Endothelial cell of umbilical vein (primary cell): ENCODE results near the gene BLOC1S1. TPM values are rescaled to one million over a fixed set of nuclear protein-coding genes. Genes with fewer than 3 reads are reported as not detected.

Experiments used
- BruUV-seq: library from RNA; stranded (reverse); fragments of 400-500 nt; replicated peaks from 2 replicates; lab custom pipeline; 2021; lab: Mats Ljungman, UMichigan
- CTCF ChIA-PET: fragments of 300-600, 350-600 bp; sonication (Branson Sonifier 250); formaldehyde crosslinking; loops from one replicate; lab custom pipeline; 2021; ENCODE audit warnings: antibody characterized with exemption, inconsistent platforms; lab: Charles Lee
- POLR2A ChIA-PET: fragments of 300-600, 350-600 bp; sonication (Branson Sonifier 250); formaldehyde crosslinking; loops from one replicate; lab custom pipeline; 2021; ENCODE audit warnings: antibody characterized with exemption, inconsistent platforms; lab: Charles Lee
- DNase-seq: peaks from one replicate; pipeline ENCODE4 v3.0.0-alpha.2; 2011; ENCODE audit warnings: low read depth, low spot score
- FAIRE-seq: peaks from 2 replicates; lab custom pipeline; 2011; peaks lifted over from hg19 to GRCh38; lab: Jason Lieb, UNC
- H2AFZ ChIP-seq: 2 replicates; pipeline ENCODE4 v1.6.0; 2012; ENCODE audit warnings: low read depth, low read length, control low read depth, inconsistent platforms
- H3K27ac ChIP-seq: 2 replicates; pipeline ENCODE4 v1.5.1; 2011; ENCODE audit warnings: low read depth, mild to moderate bottlenecking, control low read depth, low read length, moderate library complexity; ENCODE audit not compliant: insufficient read depth
- H3K27me3 ChIP-seq, 2 experiments: 2 replicates each; pipeline versions ENCODE4 v1.6.0 to v1.6.1; 2011; ENCODE audit warnings: low read length in 2 of 2, mixed read lengths in 1 of 2; ENCODE audit not compliant: control insufficient read depth in 2 of 2, insufficient read depth in 2 of 2
- H3K36me3 ChIP-seq, 2 experiments: 2 replicates in 1 of 2; 3 replicates in 1 of 2; pipeline ENCODE4 v1.5.1; 2011; ENCODE audit warnings: low read length in 2 of 2, mild to moderate bottlenecking in 1 of 2, moderate library complexity in 1 of 2; ENCODE audit not compliant: control insufficient read depth in 2 of 2, insufficient read depth in 2 of 2; ENCODE audit errors: extremely low read depth in 1 of 2
- H3K4me1 ChIP-seq: 3 replicates; pipeline ENCODE4 v1.5.1; 2011; ENCODE audit warnings: mild to moderate bottlenecking, low read length; ENCODE audit not compliant: control insufficient read depth, insufficient read depth; ENCODE audit errors: extremely low read depth
- H3K4me2 ChIP-seq: 2 replicates; pipeline ENCODE4 v1.6.1; 2011; ENCODE audit warnings: low read length, control low read depth, mixed read lengths; ENCODE audit not compliant: insufficient read depth
- H3K4me3 ChIP-seq, 3 experiments: fragments of 200-600 bp in 1 of 3; sonication (generic), shearing (Covaris generic) in 1 of 3; replicated peaks in 1 of 3; 2 replicates each; pipeline ENCODE4 v1.5.1; 2011 to 2016; ENCODE audit warnings: control low read depth in 3 of 3, low read length in 3 of 3, mild to moderate bottlenecking in 2 of 3, inconsistent platforms in 1 of 3, low read depth in 1 of 3, moderate library complexity in 1 of 3; ENCODE audit not compliant: insufficient read depth in 1 of 3
- H3K79me2 ChIP-seq: 2 replicates; pipeline ENCODE4 v1.6.0; 2012; ENCODE audit warnings: low read length, inconsistent platforms; ENCODE audit not compliant: control insufficient read depth, insufficient read depth
- H3K9ac ChIP-seq: replicated peaks from 2 replicates; pipeline ENCODE3; 2011; ENCODE audit warnings: low read length, control low read depth; ENCODE audit not compliant: insufficient read depth; ENCODE audit errors: extremely low read depth
- H3K9me1 ChIP-seq: replicated peaks from 3 replicates; pipeline ENCODE4 v1.6.0; 2011; ENCODE audit warnings: mild to moderate bottlenecking, low read length; ENCODE audit not compliant: control insufficient read depth, insufficient read depth; ENCODE audit errors: extremely low read depth
- H3K9me3 ChIP-seq: replicated peaks from 2 replicates; pipeline ENCODE4 v1.5.1; 2012; ENCODE audit warnings: low read length, inconsistent platforms; ENCODE audit not compliant: control insufficient read depth, insufficient read depth
- H4K20me1 ChIP-seq: replicated peaks from 2 replicates; pipeline ENCODE3; 2011; ENCODE audit warnings: mild to moderate bottlenecking, low read length; ENCODE audit not compliant: control insufficient read depth, insufficient read depth; ENCODE audit errors: extremely low read depth
- EZH2 ChIP-seq: IDR thresholded peaks from 2 replicates; pipeline ENCODE4 v1.6.1; 2012; ENCODE audit warnings: borderline replicate concordance, low read depth, mild to moderate bottlenecking, moderate library complexity, low read length, inconsistent platforms; ENCODE audit not compliant: severe bottlenecking
- FOS ChIP-seq: IDR thresholded peaks from 2 replicates; pipeline ENCODE4 v1.6.1; 2011; ENCODE audit warnings: mild to moderate bottlenecking, low read length, moderate library complexity, borderline replicate concordance; ENCODE audit not compliant: insufficient read depth
- GATA2 ChIP-seq: IDR thresholded peaks from 2 replicates; pipeline ENCODE4 v1.7.0; 2011; ENCODE audit warnings: low read depth, mild to moderate bottlenecking, moderate library complexity, mixed read lengths, low read length; ENCODE audit not compliant: insufficient read length, insufficient read depth
- JUN ChIP-seq: IDR thresholded peaks from 2 replicates; pipeline ENCODE4 v1.6.1; 2011; ENCODE audit warnings: borderline replicate concordance, low read depth; ENCODE audit not compliant: insufficient read length, insufficient read depth
- MYC ChIP-seq: IDR thresholded peaks from one replicate; pipeline ENCODE4 v1.6.1; 2011; ENCODE audit warnings: mild to moderate bottlenecking, low read depth, low read length
- POLR2A ChIP-seq: IDR thresholded peaks from 2 replicates; pipeline ENCODE4 v1.6.1; 2012; ENCODE audit warnings: low read depth, mild to moderate bottlenecking, control low read depth, low read length
- POLR2AphosphoS5 ChIP-seq: IDR thresholded peaks from 2 replicates; pipeline ENCODE4 v1.6.1; 2012; ENCODE audit warnings: low read depth, mild to moderate bottlenecking, control low read depth, low read length, moderate library complexity; ENCODE audit not compliant: insufficient read depth
- dilution Hi-C: fragments of 300-500 bp; cut with MboI; formaldehyde crosslinking; loops from one replicate; pipeline ENCODE4 v1.15.0; 2019; ENCODE audit warnings: low sequenced_read_pairs; ENCODE audit not compliant: extremely low pct_ligation_motif_present
- intact Hi-C: fragments of 100-400 bp; cut with micrococcal nuclease; formaldehyde crosslinking; loops from one replicate; pipeline ENCODE4 v1.10.0; 2022
- polyA plus RNA-seq, 4 experiments: library from polyadenylated mRNA; depleted of rRNA in 3 of 4; stranded (reverse) in 3 of 4; unstranded in 1 of 4; fragments of >200 nt; gene quantifications; 2 replicates each; pipeline versions ENCODE4 v1.2.1 to v1.2.3, GENCODE V29; 2011 to 2012; ENCODE audit warnings: missing spikeins in 1 of 4
- total RNA-seq: library from RNA; stranded (reverse); gene quantifications from 2 replicates; pipeline ENCODE4 v1.2.3, GENCODE V29; 2021
- TF ChIP-seq, protein P1 (sequence below), 2 donors: IDR thresholded peaks; 1 replicate in 1 of 2; 2 replicates in 1 of 2; pipeline ENCODE4 v1.5.1; 2011; ENCODE audit warnings: low read length in 2 of 2, mild to moderate bottlenecking in 2 of 2, moderate library complexity in 2 of 2, control low read depth in 1 of 2, inconsistent platforms in 1 of 2, low read depth in 1 of 2; ENCODE audit not compliant: insufficient read depth in 1 of 2; ENCODE audit errors: extremely low read depth in 1 of 2
- TF ChIP-seq, protein P2 (sequence below): IDR thresholded peaks from 2 replicates; pipeline ENCODE4 v1.6.1; 2011; ENCODE audit not compliant: insufficient read depth, insufficient read length

BLOC1S1 gene
- total and polyA plus RNA-seq, 2 donors (not counting 3 experiments of a cell fraction or from before 2014, with no cell fraction given), result 84.1 to 192 TPM

DNA sequence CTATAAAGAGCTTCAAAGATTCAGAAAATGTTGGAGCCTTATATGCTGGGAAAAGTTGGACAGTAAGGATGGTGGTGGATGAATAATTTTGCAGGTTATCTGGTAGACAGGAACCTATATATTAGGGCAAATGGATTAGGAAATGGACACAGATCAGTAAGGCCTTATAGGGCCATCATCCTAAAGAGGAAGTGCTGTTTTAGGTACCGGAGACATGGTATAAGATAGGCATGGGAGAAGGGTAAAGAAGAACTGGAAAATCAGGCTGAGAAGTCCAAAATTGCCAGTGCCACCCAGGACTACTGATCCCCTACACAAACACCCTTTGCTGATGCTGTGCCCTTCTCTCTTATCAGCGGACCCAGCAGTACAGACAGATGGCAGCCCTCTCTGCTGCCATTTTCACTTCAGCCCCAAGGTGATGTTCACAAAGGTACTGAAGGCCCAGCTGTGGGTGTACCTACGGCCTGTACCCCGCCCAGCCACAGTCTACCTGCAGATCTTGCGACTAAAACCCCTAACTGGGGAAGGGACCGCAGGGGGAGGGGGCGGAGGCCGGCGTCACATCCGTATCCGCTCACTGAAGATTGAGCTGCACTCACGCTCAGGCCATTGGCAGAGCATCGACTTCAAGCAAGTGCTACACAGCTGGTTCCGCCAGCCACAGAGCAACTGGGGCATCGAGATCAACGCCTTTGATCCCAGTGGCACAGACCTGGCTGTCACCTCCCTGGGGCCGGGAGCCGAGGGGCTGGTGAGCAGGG, 32.6 kb downstream of the BLOC1S1 start:
- no peak for DNase-seq
- Histone ChIP-seq H3K4me2 (no peak overlapping the region), H3K4me3 (no peak overlapping the region), H3K9me1 (no peaks in the 10 kb centered on the region), H3K4me1 (peaks cover 6% of the 10 kb centered on the region), H3K27me3 (no peaks in the 10 kb centered on the region), H3K79me2 (no peaks in the 10 kb centered on the region), H2AFZ (no peak overlapping the region), H3K9me3 (no peaks in the 10 kb centered on the region), H3K9ac (no peak overlapping the region), H4K20me1 (no peaks in the 10 kb centered on the region), H3K27ac (no peak overlapping the region), H3K36me3 (peaks cover 5 to 18% of the 10 kb centered on the region in 2 experiments)
- dilution Hi-C loops, result no loop called here
- no TSS peak for BruUV-seq
- CTCF ChIA-PET, result interaction anchor here (0.9 to 2.8 kb wide), 3 partner anchors 9 to 14 kb away, joined by 3 to 15 read pairs (median 6); no protein-coding TSS in a partner anchor
- intact Hi-C loops, result no loop called here
- no peak for TF ChIP-seq JUN
- TF ChIP-seq EZH2, result no peak
- no peak for TF ChIP-seq MYC
- no peak for TF ChIP-seq POLR2A
- no peak for TF ChIP-seq GATA2
- TF ChIP-seq, protein P1, sequence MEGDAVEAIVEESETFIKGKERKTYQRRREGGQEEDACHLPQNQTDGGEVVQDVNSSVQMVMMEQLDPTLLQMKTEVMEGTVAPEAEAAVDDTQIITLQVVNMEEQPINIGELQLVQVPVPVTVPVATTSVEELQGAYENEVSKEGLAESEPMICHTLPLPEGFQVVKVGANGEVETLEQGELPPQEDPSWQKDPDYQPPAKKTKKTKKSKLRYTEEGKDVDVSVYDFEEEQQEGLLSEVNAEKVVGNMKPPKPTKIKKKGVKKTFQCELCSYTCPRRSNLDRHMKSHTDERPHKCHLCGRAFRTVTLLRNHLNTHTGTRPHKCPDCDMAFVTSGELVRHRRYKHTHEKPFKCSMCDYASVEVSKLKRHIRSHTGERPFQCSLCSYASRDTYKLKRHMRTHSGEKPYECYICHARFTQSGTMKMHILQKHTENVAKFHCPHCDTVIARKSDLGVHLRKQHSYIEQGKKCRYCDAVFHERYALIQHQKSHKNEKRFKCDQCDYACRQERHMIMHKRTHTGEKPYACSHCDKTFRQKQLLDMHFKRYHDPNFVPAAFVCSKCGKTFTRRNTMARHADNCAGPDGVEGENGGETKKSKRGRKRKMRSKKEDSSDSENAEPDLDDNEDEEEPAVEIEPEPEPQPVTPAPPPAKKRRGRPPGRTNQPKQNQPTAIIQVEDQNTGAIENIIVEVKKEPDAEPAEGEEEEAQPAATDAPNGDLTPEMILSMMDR (IDR thresholded peaks at IDR 0.05; ENCODE audit: extremely low read depth in 1 of 2, insufficient read depth in 1 of 2, low read depth in 1 of 2, low read length in 2 of 2), result no peak
- TF ChIP-seq, protein P2, sequence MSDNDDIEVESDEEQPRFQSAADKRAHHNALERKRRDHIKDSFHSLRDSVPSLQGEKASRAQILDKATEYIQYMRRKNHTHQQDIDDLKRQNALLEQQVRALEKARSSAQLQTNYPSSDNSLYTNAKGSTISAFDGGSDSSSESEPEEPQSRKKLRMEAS, result no peak
- no peak for TF ChIP-seq POLR2AphosphoS5
- TF ChIP-seq FOS, result no peak
- no peak for FAIRE-seq
- POLR2A ChIA-PET, result no interaction called here
